Cardiac muscle cell (in vitro differentiated cells and primary cell): ENCODE data around the gene KIF18B. TPM values are rescaled to one million over a fixed set of nuclear protein-coding genes. Genes with fewer than 3 reads are reported as not detected.

ENCODE experiments used
- DNase-seq, 2 donors: peaks; one replicate each; pipeline versions ENCODE4 v3.0.0 to v3.0.0-alpha.2; 2010 to 2017; ENCODE audit warnings: low read depth in 1 of 2, low spot score in 1 of 2
- H3K27ac ChIP-seq: fragments of 200-600 bp; sonication (generic); 2 replicates; pipeline ENCODE4 v1.5.1; 2016
- H3K27me3 ChIP-seq: fragments of 200-600 bp; sonication (generic); 2 replicates; pipeline ENCODE4 v1.6.0; 2016; ENCODE audit warnings: control low read depth
- H3K36me3 ChIP-seq: fragments of 200-600 bp; sonication (generic); 2 replicates; pipeline ENCODE4 v1.5.1; 2016; ENCODE audit warnings: control low read depth
- H3K4me1 ChIP-seq: fragments of 200-600 bp; sonication (generic); 2 replicates; pipeline ENCODE4 v1.8.1; 2017; ENCODE audit warnings: low read depth, mild to moderate bottlenecking, mixed run types
- H3K4me3 ChIP-seq: fragments of 200-600 bp; sonication (generic); 2 replicates; pipeline ENCODE4 v1.5.1; 2016; ENCODE audit warnings: mild to moderate bottlenecking
- H3K9me3 ChIP-seq: fragments of 200-600 bp; sonication (generic); 2 replicates; pipeline ENCODE4 v1.5.1; 2017; ENCODE audit warnings: low read depth, mild to moderate bottlenecking, control low read depth
- polyA plus RNA-seq: library from polyadenylated mRNA; unstranded; fragments of >200 nt; fragmentation: Nextera tagmentation; extraction: Ambion mirVana; gene quantifications from 2 replicates; pipeline ENCODE4 v1.2.1, GENCODE V29; 2016
- total RNA-seq: library from RNA; depleted of rRNA; stranded (reverse); fragments of >200 nt; gene quantifications from 2 replicates; pipeline ENCODE4 v1.2.3, GENCODE V29; 2016
- TF ChIP-seq, protein P1 (sequence below): IDR thresholded peaks from 2 replicates; pipeline ENCODE4 v1.5.1; 2012; ENCODE audit warnings: low read depth, mild to moderate bottlenecking, low read length

Gene KIF18B
- total RNA-seq (4.2 and 21.1 TPM in 2 replicates), polyA plus RNA-seq (4.1 and 22.2 TPM in 2 replicates)

DNA sequence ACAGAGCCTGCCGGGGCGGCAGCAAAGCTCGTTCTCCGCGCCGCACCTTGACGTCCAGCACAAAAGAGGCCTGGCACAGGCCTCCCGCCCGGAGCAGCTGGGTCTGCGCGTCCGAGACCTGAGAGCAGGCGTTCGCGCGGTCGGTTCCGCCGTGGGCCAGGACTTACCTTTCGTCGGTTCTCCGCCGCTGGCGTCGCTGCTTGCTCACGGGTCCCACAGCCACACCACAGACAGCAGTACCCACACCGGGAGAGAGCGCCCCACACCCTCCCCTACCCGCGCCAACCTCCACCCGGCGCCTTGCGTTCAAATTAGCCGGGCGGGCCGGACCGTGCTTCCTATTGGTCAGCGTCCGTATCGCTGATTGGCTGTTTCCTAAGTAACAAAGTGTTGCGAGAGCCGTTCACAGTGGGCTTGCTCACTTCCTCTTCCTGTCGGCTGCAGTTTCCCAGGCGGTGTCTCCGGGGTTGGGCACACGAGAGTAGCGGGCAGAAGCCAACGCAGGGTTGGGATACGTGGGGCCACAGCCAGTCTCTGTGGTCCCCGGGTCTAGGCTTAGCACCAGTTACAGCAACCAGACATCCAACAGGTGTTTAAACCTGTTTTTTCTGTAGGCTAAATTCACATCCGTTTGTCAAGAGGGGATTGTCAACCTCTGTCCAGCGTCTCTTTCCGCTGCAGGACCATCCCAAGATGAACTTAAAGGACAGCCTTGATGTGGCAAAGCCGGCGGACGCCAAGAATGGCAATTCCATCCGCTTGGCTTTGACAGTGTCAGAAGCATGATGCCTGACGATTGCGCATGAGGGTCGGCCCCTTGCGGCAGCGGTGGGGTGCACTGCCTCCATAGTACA lies at the start of gene KIF18B:
TSS of gene KIF18B (minus strand) at position 313 of the 854 bp plus-strand sequence. CDS start 11,429 bp downstream, outside the sequence.
- DNase-seq = peak; percentile 94 to 95
- peak within 1 kb of the TSS; percentile 45 for H3K27ac ChIP-seq
- peaks cover 3% of the 10 kb centered on the region for H3K4me1 ChIP-seq
- TF ChIP-seq, protein P1, sequence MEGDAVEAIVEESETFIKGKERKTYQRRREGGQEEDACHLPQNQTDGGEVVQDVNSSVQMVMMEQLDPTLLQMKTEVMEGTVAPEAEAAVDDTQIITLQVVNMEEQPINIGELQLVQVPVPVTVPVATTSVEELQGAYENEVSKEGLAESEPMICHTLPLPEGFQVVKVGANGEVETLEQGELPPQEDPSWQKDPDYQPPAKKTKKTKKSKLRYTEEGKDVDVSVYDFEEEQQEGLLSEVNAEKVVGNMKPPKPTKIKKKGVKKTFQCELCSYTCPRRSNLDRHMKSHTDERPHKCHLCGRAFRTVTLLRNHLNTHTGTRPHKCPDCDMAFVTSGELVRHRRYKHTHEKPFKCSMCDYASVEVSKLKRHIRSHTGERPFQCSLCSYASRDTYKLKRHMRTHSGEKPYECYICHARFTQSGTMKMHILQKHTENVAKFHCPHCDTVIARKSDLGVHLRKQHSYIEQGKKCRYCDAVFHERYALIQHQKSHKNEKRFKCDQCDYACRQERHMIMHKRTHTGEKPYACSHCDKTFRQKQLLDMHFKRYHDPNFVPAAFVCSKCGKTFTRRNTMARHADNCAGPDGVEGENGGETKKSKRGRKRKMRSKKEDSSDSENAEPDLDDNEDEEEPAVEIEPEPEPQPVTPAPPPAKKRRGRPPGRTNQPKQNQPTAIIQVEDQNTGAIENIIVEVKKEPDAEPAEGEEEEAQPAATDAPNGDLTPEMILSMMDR = peak; percentile 9
- H3K9me3 ChIP-seq = no peaks in the 10 kb centered on the region
- H3K4me3 ChIP-seq = peak within 1 kb of the TSS; percentile 69
- no peaks in the 10 kb centered on the region for H3K27me3 ChIP-seq
- no peaks in the 10 kb centered on the region for H3K36me3 ChIP-seq

DNA sequence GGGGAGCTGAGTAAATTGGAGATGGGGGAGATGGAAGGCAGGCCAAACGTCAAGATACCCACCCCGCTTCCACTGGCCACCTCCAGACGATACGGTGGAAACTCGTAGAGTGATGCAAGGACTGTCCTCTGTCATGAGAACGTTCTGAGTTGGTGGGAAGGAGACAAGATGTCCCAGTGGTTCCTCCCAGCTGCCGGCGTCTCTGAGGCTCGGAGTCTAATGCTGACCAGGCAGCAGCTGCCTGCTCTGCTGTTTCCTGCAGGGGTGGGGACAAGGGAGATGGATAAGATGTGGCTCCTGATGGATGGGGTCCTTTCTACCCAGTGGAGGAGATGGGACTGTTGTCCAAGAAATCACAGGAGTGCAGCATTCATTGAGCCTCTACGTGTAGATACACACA lies 48.7 kb upstream of the KIF18B start:
- Histone ChIP-seq H3K36me3 (no peaks in the 10 kb centered on the region), H3K4me1 (peaks cover 27% of the 10 kb centered on the region), H3K27ac (no peak overlapping the region), H3K4me3 (no peak overlapping the region), H3K9me3 (no peaks in the 10 kb centered on the region), H3K27me3 (no peaks in the 10 kb centered on the region)
- TF ChIP-seq, protein P1 = no peak
- no peak for DNase-seq

DNA sequence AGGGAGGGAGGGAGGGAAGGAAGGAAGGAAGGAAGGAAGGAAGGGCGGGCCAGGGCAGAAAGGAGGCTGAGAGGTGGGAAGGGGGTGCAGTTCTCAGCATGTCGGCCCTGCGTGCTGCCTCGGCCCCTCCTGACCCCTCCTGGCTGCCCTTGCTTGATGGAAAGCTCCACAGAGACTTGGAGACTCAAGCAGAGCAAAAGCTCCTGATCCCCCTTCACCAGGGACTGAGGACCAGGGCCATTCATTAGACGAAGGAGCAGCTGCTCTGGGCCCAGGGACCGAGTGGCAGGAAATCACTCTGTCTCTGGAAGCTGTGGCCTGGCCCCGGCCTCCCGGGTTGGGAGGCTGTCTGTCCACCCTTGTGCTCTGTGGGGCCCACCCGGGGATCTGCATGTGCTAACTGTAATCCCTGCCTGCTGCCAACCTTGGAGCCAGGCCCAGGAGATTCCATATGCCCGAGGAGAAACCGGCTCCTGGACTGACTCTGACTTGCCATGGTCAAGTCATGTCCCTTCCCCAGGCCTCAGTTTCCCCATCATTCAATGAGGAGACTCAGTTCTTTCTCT lies 47.9 kb upstream of the KIF18B start:
- Histone ChIP-seq H3K4me1 (peaks cover 23% of the 10 kb centered on the region), H3K9me3 (no peaks in the 10 kb centered on the region), H3K27ac (no peak overlapping the region), H3K36me3 (no peaks in the 10 kb centered on the region), H3K27me3 (no peaks in the 10 kb centered on the region), H3K4me3 (no peak overlapping the region)
- TF ChIP-seq, protein P1 = no peak
- DNase-seq = no peak

DNA sequence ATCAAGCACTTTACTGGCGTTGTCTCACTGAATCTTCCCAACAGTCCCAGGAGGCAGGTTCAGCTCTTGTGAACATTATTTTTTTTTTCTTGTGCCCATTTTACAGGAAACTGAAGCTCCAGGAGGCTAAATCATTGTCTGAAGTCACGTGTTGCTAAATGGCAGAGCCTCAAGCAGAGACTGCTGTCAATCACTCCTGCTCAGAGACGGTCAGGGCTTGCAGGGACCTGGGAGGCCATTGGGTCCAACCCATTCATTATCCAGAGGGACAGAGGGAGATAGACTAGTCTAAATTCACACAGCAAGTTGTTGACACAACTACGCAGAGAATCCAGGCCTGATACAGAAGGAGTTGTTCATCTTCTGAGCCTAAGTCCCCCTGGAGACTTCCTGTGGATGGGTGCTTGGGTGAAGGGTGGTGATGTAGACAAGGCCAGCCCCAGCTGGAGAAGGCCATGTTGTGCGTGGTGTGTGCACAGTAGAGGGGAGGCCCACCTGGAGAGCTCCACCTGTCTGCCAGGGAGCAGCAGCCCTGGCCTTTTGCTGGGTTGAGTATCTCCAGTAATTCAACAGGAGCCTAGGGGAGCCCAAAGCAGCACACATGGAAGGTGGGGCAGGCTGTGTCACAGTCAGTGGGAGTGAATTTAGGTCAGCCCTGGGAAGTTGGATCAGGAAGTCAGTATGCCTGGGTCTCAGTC lies 44.8 kb upstream of the KIF18B start:
- DNase-seq = no peak
- Histone ChIP-seq H3K27me3 (no peaks in the 10 kb centered on the region), H3K27ac (no peak overlapping the region), H3K36me3 (no peaks in the 10 kb centered on the region), H3K4me1 (peaks cover 11% of the 10 kb centered on the region), H3K4me3 (no peak overlapping the region), H3K9me3 (no peaks in the 10 kb centered on the region)
- TF ChIP-seq, protein P1 = no peak

DNA sequence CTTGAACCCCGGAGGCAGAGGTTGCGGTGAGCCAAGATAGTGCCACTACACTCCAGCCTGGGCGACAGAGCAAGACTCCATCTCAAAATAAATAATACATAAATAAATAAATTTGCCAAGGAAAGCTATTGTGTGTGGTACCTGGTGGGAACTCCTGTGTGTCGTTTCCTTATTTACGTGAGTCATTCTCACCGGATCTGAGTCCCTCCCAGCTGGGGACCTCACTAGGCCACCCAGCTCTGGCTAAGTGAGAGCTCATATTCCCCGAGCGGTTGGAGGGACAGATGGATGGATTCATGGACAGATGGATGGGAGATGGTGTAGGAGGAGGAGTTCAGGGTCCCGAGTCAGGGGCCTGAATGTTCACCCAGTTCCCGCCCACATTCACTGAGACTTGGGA lies 43.4 kb upstream of the KIF18B start:
- Histone ChIP-seq H3K27me3 (no peaks in the 10 kb centered on the region), H3K9me3 (no peaks in the 10 kb centered on the region), H3K27ac (no peak overlapping the region), H3K36me3 (no peaks in the 10 kb centered on the region), H3K4me1 (peaks cover 7% of the 10 kb centered on the region), H3K4me3 (no peak overlapping the region)
- TF ChIP-seq, protein P1 = no peak
- DNase-seq = no peak
